AG10803 (cell line): ENCODE data around the gene COLQ.

Experiments
- DNase-seq: peaks from one replicate; pipeline ENCODE4 v3.0.0; 2010; ENCODE audit warnings: low read depth
- H3K4me3 ChIP-seq: 2 replicates; pipeline ENCODE4 v1.5.1; 2011; ENCODE audit warnings: mild to moderate bottlenecking, low read length, control low read depth
- TF ChIP-seq, protein P1 (sequence below): conservative IDR thresholded peaks from 2 replicates; pipeline ENCODE4 v1.5.1; 2011; ENCODE audit warnings: mild to moderate bottlenecking, low read length, control low read depth, inconsistent platforms

COLQ gene

DNA sequence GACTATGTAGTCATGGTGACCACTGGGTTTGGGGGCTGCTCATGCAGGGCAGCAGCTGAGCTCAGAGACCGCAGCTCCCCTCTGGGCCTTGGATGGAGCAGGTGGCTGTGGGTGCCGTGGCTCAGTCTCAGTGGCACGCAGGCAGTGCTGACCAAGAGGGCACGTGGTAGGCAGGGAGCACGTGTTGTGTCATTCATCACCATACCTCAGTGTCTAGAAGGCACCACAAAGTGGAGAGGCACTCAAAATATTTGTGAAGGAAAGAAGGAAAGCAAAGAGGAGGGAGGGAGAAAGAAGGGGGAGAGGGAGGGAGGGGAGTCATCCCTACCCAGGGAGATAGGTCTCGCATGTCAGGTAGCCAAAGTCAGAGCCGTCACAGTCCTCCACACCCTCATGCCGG lies 68.0 kb downstream of the COLQ start:
- H3K4me3 ChIP-seq = no peak overlapping the region
- DNase-seq = no peak
- TF ChIP-seq, protein P1, sequence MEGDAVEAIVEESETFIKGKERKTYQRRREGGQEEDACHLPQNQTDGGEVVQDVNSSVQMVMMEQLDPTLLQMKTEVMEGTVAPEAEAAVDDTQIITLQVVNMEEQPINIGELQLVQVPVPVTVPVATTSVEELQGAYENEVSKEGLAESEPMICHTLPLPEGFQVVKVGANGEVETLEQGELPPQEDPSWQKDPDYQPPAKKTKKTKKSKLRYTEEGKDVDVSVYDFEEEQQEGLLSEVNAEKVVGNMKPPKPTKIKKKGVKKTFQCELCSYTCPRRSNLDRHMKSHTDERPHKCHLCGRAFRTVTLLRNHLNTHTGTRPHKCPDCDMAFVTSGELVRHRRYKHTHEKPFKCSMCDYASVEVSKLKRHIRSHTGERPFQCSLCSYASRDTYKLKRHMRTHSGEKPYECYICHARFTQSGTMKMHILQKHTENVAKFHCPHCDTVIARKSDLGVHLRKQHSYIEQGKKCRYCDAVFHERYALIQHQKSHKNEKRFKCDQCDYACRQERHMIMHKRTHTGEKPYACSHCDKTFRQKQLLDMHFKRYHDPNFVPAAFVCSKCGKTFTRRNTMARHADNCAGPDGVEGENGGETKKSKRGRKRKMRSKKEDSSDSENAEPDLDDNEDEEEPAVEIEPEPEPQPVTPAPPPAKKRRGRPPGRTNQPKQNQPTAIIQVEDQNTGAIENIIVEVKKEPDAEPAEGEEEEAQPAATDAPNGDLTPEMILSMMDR = no peak

DNA sequence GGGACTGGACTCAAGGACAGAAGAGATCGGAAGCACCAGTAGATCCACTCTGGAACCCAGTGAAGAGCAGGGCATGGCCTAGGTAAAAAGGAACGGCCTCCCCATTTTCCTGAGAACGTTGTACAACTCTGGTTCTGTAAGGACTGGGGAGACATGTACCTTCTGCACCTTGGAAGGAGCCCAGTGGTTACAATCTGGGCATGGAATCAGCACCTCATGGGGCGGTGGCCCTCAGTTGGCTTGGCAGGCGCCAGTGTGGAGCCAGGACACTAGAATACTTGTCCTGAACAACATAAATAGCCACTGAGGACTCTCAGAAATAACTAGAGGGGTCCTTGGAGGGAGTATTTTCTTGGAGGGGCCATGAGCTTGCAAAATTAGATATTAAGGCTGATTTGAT lies 68.5 kb downstream of the COLQ start:
- H3K4me3 ChIP-seq = no peak overlapping the region
- TF ChIP-seq, protein P1 = no peak
- no peak for DNase-seq

DNA sequence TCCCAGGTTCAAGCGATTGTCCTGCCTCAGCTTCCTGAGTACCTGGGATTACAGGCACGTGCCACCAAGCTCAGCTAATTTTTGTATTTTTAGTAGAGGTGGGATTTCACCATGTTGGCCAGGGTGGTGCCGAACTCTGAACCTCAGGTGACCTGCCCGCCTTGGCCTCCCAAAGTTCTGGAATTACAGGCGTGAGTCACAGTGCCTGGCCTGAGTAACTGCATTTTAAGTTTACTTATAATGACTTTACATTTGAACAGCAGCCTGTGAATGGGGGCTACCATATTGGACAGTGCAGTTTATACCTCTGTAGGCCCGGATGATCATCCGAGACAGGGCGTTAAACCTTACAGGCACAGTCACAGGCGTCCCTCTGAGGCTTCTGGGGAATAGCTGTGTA lies 69.3 kb downstream of the COLQ start:
- DNase-seq = no peak
- TF ChIP-seq, protein P1 = no peak

DNA sequence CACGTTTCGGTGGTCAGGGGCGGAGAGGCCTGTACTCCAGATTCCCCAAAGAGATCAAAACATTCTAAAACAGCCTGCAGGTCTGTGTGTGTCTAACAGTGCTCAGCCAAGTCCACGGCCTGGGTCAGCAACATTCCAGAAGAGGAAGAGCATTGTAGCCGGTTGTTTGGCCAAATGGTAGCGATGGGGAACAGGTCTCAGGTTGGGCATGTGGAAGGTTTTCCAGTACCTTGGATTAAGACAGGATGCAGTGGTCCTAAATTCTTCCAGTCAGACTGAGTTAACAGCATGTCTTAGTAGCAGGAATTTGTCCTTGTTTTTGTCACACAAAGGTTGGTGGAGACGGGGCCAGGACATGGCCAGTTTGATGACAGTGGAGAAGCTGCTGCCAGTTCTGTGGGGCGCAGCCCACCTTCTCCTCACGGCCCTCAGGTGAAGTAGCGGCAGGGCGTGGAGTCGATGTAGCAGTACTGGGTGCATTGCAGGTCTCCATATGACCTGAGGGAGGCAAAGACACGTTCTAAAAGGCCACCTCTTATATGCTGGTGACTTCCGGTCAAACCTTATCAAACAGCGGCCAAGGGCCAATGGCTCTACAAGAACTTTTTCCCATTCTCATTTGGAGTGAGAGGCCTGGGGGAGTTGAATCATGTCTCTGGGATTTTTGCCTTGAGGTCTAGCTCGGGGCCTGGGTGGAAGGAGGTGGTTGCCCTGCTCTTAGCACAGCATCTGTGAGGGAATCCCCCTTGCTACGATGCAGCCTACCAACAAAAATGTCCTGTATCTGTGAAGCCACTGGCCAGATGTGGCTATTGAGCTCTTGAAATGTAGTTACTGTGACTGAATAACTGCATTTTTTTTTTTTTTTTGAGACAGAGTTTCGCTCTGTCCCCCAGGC lies 70.0 kb downstream of the COLQ start:
- no peak overlapping the region for H3K4me3 ChIP-seq
- TF ChIP-seq, protein P1 = no peak
- no peak for DNase-seq

More for the DNA sequence above, 69.3 kb downstream of the COLQ start:
- no peak overlapping the region for H3K4me3 ChIP-seq

DNA sequence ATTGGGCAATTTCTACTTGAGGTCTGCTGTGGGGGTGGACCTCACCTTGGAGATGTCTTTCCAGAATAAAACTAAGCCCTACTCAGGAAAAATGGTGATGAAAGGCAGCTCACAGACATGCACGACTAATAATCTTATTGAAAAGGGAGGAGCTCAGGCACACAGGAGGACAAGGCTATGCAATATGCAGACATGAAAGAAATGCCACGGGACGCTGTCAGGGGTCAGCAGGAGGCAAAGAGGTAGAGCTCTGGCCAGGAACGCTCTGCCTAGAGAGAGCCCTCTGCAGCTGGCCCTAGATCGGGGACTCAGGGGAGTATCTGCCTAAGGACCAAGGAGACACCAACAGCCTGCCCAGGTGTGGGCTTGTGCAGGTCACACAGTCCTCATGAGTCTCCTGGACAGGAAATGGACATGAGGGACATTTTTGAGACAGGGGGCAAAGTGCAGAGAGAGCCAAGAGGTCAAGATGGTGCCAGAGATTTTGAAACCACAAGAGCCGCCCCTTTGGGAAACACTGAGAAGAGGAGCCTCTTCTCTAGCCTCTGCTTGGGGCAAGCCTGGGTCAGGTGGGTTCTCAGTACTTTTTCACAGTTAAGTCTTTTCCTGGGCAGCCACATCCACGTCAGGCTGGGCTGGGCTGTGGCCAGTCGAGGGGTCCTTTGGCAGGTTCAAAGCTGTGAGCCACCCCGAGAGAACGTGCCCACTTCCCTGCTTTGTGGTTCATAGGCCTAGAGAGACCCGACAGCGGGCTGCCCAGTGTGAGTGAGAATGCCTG lies 70.9 kb downstream of the COLQ start:
- no peak overlapping the region for H3K4me3 ChIP-seq
- TF ChIP-seq, protein P1 = no peak
- no peak for DNase-seq

DNA sequence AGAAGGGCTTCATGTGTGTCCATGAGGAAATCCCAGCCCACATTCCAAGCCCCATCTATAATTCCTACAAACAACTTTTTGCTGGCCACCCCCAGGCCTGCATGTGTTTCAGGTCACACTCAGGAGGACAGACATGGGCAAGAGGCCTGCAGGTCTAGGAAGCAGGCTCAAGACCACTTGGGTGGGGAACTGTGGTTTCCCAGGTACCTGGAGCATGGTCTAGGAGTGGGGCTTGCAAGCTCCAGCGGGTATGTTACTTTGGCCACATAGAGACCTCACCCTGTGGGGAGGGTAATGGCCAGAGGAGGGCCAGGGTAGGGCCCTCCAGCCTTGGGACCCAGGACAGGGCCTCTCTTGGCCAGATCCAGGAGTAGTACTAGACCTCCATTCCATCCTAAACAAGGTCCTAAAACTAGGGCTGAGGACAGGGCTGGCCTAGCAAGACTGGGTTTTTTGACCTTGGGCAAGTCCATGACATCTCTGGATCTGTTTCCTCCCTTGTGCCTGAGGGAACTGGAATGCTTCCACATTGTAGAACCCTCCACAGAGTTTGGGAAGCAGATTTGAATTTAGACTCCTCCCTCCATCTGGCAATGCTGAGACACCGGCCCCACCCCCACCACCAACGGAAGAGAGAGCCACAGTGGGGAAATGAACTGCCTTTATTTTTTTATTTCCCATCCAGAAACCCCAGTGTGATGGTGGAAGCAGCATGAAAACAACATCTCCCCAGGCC lies 71.8 kb downstream of the COLQ start:
- no peak overlapping the region for H3K4me3 ChIP-seq
- DNase-seq = no peak
- TF ChIP-seq, protein P1 = no peak
